ENCODE data around the gene WDR77. TPM values are rescaled to one million over a fixed set of nuclear protein-coding genes. Genes with fewer than 3 reads are reported as not detected.

The WDR77 gene
- total and polyA plus RNA-seq, 2 of the 13 experiments (the other 11 are each of a cell fraction or from before 2014, with no cell fraction given): 90.6 to 108 TPM

- TF ChIP-seq FOXK2 (IDR thresholded peaks at IDR 0.05) (no peak), ZNF784 (CRISPR knock-in tag; IDR thresholded peaks at IDR 0.05; ENCODE audit: borderline replicate concordance) (0 out of 2 replicates have a peak, but pooled peaks have one; percentile 61), SMC3 (IDR thresholded peaks at IDR 0.05; ENCODE audit: low read length) (no peak), RFX1 (IDR thresholded peaks at IDR 0.05) (no peak), UBTF (CRISPR knock-in tag; IDR thresholded peaks at IDR 0.05) (peak; percentile 74), NFAT5 (CRISPR knock-in tag; IDR thresholded peaks at IDR 0.05) (no peak), PHB2 (IDR thresholded peaks at IDR 0.05; ENCODE audit: partially characterized antibody) (no peak), ZNF225 (CRISPR knock-in tag; IDR thresholded peaks at IDR 0.05) (no peak), CREM (IDR thresholded peaks at IDR 0.05) (no peak), CREM (CRISPR knock-in tag; IDR thresholded peaks at IDR 0.05) (no peak), ZNF629 (CRISPR knock-in tag; conservative IDR thresholded peaks at IDR 0.05) (no peak), SPEN (CRISPR knock-in tag; IDR thresholded peaks at IDR 0.05; ENCODE audit: low read depth) (no peak), U2AF2 (IDR thresholded peaks at IDR 0.05; ENCODE audit: low read depth, low read length) (no peak), SRSF4 (IDR thresholded peaks at IDR 0.05; ENCODE audit: low read depth, low read length, poor library complexity, severe bottlenecking) (no peak), ZNF205 (CRISPR knock-in tag; IDR thresholded peaks at IDR 0.05) (no peak), CENPBD1 (CRISPR knock-in tag; IDR thresholded peaks at IDR 0.05; ENCODE audit: borderline replicate concordance, low read depth) (no peak), ZNF414 (CRISPR knock-in tag; IDR thresholded peaks at IDR 0.05) (no peak), KDM2A (CRISPR knock-in tag; IDR thresholded peaks at IDR 0.05; ENCODE audit: borderline replicate concordance, low read depth) (peak; percentile 52; the same call in 1 of the 2 replicates), TGIF2 (CRISPR knock-in tag; IDR thresholded peaks at IDR 0.05) (no peak), PHF20 (CRISPR knock-in tag; IDR thresholded peaks at IDR 0.05) (no peak), CEBPB (IDR thresholded peaks at IDR 0.05; ENCODE audit: borderline replicate concordance, low read depth, low read length) (no peak)
Measured at GRCh38 chr1:111422546-111423391, 26.3 kb downstream of the WDR77 start (continued).

Data from HepG2 (cell line).